H9 (cell line): ENCODE data around the gene TFCP2. TPM values are rescaled to one million over a fixed set of nuclear protein-coding genes. Genes with fewer than 3 reads are reported as not detected.

Experiments used
- DNase-seq: peaks from one replicate; pipeline ENCODE4 v3.0.0-alpha.2; 2017
- H2AFZ ChIP-seq: one replicate; pipeline ENCODE4 v1.6.1; 2013; ENCODE audit warnings: mild to moderate bottlenecking, low read length, control low read depth, moderate library complexity
- H2AK5ac ChIP-seq: 2 replicates; pipeline ENCODE4 v1.6.1; 2013; ENCODE audit warnings: low read length, control low read depth, mixed read lengths; ENCODE audit not compliant: insufficient read length
- H2BK120ac ChIP-seq: one replicate; pipeline ENCODE4 v1.6.1; 2013; ENCODE audit warnings: low read depth, mild to moderate bottlenecking, low read length, control low read depth, inconsistent platforms; ENCODE audit not compliant: poor library complexity, severe bottlenecking
- H2BK12ac ChIP-seq: 2 replicates; pipeline ENCODE4 v1.6.1; 2013; ENCODE audit warnings: low read length, control low read depth, mixed read lengths, low read depth; ENCODE audit not compliant: insufficient read length
- H2BK15ac ChIP-seq: 2 replicates; pipeline ENCODE4 v1.6.1; 2013; ENCODE audit warnings: low read depth, low read length, control low read depth
- H2BK20ac ChIP-seq: one replicate; pipeline ENCODE4 v1.6.1; 2013; ENCODE audit warnings: low read depth, mild to moderate bottlenecking, low read length, control low read depth, inconsistent platforms; ENCODE audit not compliant: poor library complexity, severe bottlenecking
- H2BK5ac ChIP-seq: 2 replicates; pipeline ENCODE4 v1.6.1; 2013; ENCODE audit warnings: low read length, control low read depth, mixed read lengths; ENCODE audit not compliant: insufficient read length
- H3K14ac ChIP-seq: 2 replicates; pipeline ENCODE4 v1.6.1; 2013; ENCODE audit warnings: low read length, control low read depth; ENCODE audit not compliant: insufficient read depth
- H3K18ac ChIP-seq: 2 replicates; pipeline ENCODE4 v1.6.1; 2013; ENCODE audit warnings: low read depth, mild to moderate bottlenecking, mixed read lengths, low read length, control low read depth; ENCODE audit not compliant: insufficient read length
- H3K23ac ChIP-seq: 2 replicates; pipeline ENCODE4 v1.6.1; 2013; ENCODE audit warnings: low read length, control low read depth, mixed read lengths, low read depth; ENCODE audit not compliant: insufficient read length
- H3K23me2 ChIP-seq: 2 replicates; pipeline ENCODE4 v1.6.1; 2013; ENCODE audit warnings: low read depth, mild to moderate bottlenecking, mixed read lengths, low read length, control low read depth; ENCODE audit not compliant: insufficient read length, poor library complexity, severe bottlenecking
- H3K27ac ChIP-seq: 2 replicates; pipeline ENCODE4 v1.5.1; 2013; ENCODE audit warnings: low read length, control low read depth, mixed read lengths, low read depth; ENCODE audit not compliant: insufficient read length
- H3K27me3 ChIP-seq: 2 replicates; pipeline ENCODE4 v1.6.1; 2013; ENCODE audit warnings: low read length, control low read depth, inconsistent platforms; ENCODE audit not compliant: insufficient read depth
- H3K4ac ChIP-seq: 2 replicates; pipeline ENCODE4 v1.6.1; 2013; ENCODE audit warnings: low read depth, mild to moderate bottlenecking, control low read depth, inconsistent platforms, low read length, moderate library complexity
- H3K4me1 ChIP-seq: 2 replicates; pipeline ENCODE4 v1.6.1; 2013; ENCODE audit warnings: low read length, control low read depth, inconsistent platforms; ENCODE audit not compliant: insufficient read depth
- H3K4me2 ChIP-seq: 2 replicates; pipeline ENCODE4 v1.6.1; 2013; ENCODE audit warnings: low read length, control low read depth, mixed read lengths; ENCODE audit not compliant: insufficient read length, insufficient read depth
- H3K56ac ChIP-seq: 2 replicates; pipeline ENCODE4 v1.6.1; 2013; ENCODE audit warnings: low read depth, mild to moderate bottlenecking, mixed read lengths, low read length, control low read depth; ENCODE audit not compliant: insufficient read length
- H3K79me1 ChIP-seq: 2 replicates; pipeline ENCODE4 v1.6.1; 2013; ENCODE audit warnings: low read depth, mild to moderate bottlenecking, moderate library complexity, low read length, control low read depth, inconsistent platforms; ENCODE audit not compliant: insufficient read depth, poor library complexity, severe bottlenecking
- H3K79me2 ChIP-seq: 2 replicates; pipeline ENCODE4 v1.6.1; 2013; ENCODE audit warnings: low read length, control low read depth, inconsistent platforms; ENCODE audit not compliant: insufficient read depth
- H3K9ac ChIP-seq: 2 replicates; pipeline ENCODE4 v1.6.1; 2013; ENCODE audit warnings: low read length, control low read depth, mixed read lengths; ENCODE audit not compliant: insufficient read length; ENCODE audit errors: extremely low read depth
- H3K9me3 ChIP-seq: one replicate; pipeline ENCODE4 v1.6.1; 2013; ENCODE audit warnings: low read depth, low read length, inconsistent platforms; ENCODE audit not compliant: control insufficient read depth
- H3T11ph ChIP-seq: one replicate; pipeline ENCODE4 v1.6.1; 2013; ENCODE audit warnings: mild to moderate bottlenecking, low read length, control low read depth, inconsistent platforms
- H4K20me1 ChIP-seq: one replicate; pipeline ENCODE4 v1.6.1; 2013; ENCODE audit not compliant: control insufficient read depth, insufficient read length, insufficient read depth
- H4K5ac ChIP-seq: 2 replicates; pipeline ENCODE4 v1.6.1; 2013; ENCODE audit warnings: low read depth, mild to moderate bottlenecking, mixed read lengths, low read length, control low read depth; ENCODE audit not compliant: insufficient read length
- H4K8ac ChIP-seq: replicated peaks from 2 replicates; pipeline ENCODE4 v1.6.1; 2013; ENCODE audit warnings: low read length, control low read depth, mixed read lengths, low read depth; ENCODE audit not compliant: insufficient read length
- H4K91ac ChIP-seq: 2 replicates; pipeline ENCODE4 v1.6.1; 2013; ENCODE audit warnings: low read depth, mild to moderate bottlenecking, moderate library complexity, mixed read lengths, low read length, control low read depth; ENCODE audit not compliant: insufficient read length
- H3K27ac Mint-ChIP-seq, 3 experiments: 2 replicates in 2 of 3; 3 replicates in 1 of 3; pipeline ENCODE4 v1.8.0; 2020 to 2021; ENCODE audit warnings: mixed read lengths in 3 of 3, mild to moderate bottlenecking in 1 of 3, moderate library complexity in 1 of 3
- H3K27me3 Mint-ChIP-seq: 2 replicates; pipeline ENCODE4 v1.8.0; 2021; ENCODE audit warnings: low read depth, mild to moderate bottlenecking, moderate library complexity, mixed read lengths
- H3K36me3 Mint-ChIP-seq, 3 experiments: 2 replicates in 2 of 3; 3 replicates in 1 of 3; pipeline ENCODE4 v1.8.0; 2020 to 2021; ENCODE audit warnings: low read depth in 3 of 3, mixed read lengths in 3 of 3; ENCODE audit not compliant: insufficient read depth in 1 of 3
- H3K4me1 Mint-ChIP-seq, 2 experiments: 2 replicates each; pipeline ENCODE4 v1.8.0; 2020; ENCODE audit warnings: mixed read lengths in 2 of 2
- H3K4me3 Mint-ChIP-seq, 2 experiments: 2 replicates in 1 of 2; 3 replicates in 1 of 2; pipeline ENCODE4 v1.8.0; 2020 to 2021; ENCODE audit warnings: mild to moderate bottlenecking in 2 of 2, mixed read lengths in 2 of 2, moderate library complexity in 1 of 2
- H3K9me3 Mint-ChIP-seq, 2 experiments: 2 replicates in 1 of 2; 3 replicates in 1 of 2; pipeline ENCODE4 v1.8.0; 2020; ENCODE audit warnings: mild to moderate bottlenecking in 2 of 2, mixed read lengths in 2 of 2, moderate library complexity in 1 of 2
- WGBS: extraction: QIAGEN DNeasy Blood & Tissue Kit; methylation state at CpG from one replicate; pipeline ENCODE4 v1.1.7; 2013; ENCODE audit warnings: missing lambda C conversion rate, low lambda C conversion rate, mixed read lengths; ENCODE audit not compliant: insufficient read length; ENCODE audit errors: extremely low coverage; 5-methylcytosine and 5-hydroxymethylcytosine counted together
- total RNA-seq: library from RNA; stranded (reverse); gene quantifications from 2 replicates; pipeline ENCODE4 v1.2.1, GENCODE V29; 2021
- TF ChIP-seq, protein P1 (sequence below): fragments of 200-600 bp; sonication (generic); conservative IDR thresholded peaks from 3 replicates; pipeline ENCODE4 v1.8.0; 2021; ENCODE audit warnings: antibody characterized with exemption, mild to moderate bottlenecking

The TFCP2 gene
- total RNA-seq, 1 experiment from 2014 or later = 27.1 TPM

DNA sequence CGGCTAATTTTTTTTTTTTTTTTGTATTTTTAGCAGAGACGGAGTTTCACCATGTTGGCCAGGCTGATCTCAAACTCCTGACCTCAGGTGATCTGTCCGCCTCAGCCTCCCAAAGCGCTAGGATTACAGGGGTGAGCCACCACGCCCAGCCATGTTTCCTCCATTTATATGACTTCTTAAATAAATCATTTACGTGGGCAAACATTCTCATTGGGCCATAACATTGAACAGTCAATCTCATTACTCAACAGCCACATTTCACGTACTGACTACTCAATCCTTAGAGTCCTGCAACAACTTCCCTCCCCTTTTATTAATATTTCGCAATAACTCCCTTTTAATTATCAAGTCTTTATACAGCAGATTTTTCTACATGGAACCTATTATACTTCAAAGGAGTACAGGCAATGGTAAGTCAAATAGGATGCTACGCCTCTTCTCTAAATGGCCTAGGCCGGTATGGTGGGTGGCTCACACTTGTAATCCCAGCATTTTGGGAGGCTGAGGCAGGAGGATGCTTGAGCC, 82.2 kb downstream of the TFCP2 start:
- Histone ChIP-seq H4K91ac (no peak overlapping the region), H4K8ac (no peak overlapping the region), H2BK5ac (no peak overlapping the region), H3K56ac (no peak overlapping the region), H3T11ph (no peak overlapping the region), H3K14ac (no peak overlapping the region), H3K9me3 (no peaks in the 10 kb centered on the region), H4K20me1 (no peaks in the 10 kb centered on the region), H2AK5ac (no peak overlapping the region), H3K4me2 (no peak overlapping the region), H3K4me1 (no peaks in the 10 kb centered on the region), H3K9ac (no peak overlapping the region), H3K27me3 (no peaks in the 10 kb centered on the region), H2BK20ac (no peak overlapping the region), H3K4ac (no peak overlapping the region), H3K23me2 (no peaks in the 10 kb centered on the region), H3K79me1 (no peaks in the 10 kb centered on the region), H3K27ac (no peak overlapping the region), H2BK12ac (no peak overlapping the region), H4K5ac (no peak overlapping the region), H3K18ac (no peak overlapping the region), H2BK15ac (no peak overlapping the region), H3K23ac (no peak overlapping the region), H3K79me2 (no peaks in the 10 kb centered on the region), H2AFZ (no peak overlapping the region), H2BK120ac (no peak overlapping the region)
- Mint-ChIP-seq H3K9me3 (no peaks in the 10 kb centered on the region), H3K4me3 (no peak overlapping the region), H3K4me1 (no peaks in the 10 kb centered on the region), H3K27me3 (no peaks in the 10 kb centered on the region), H3K36me3 (peaks cover 16 to 26% (median 22%) of the 10 kb centered on the region in 3 experiments; a peak in 6 of 7 replicates), H3K27ac (peak overlapping the region in 2 of 3 experiments; percentile 49 to 72; a peak in 1 of 7 replicates)
- TF ChIP-seq, protein P1, sequence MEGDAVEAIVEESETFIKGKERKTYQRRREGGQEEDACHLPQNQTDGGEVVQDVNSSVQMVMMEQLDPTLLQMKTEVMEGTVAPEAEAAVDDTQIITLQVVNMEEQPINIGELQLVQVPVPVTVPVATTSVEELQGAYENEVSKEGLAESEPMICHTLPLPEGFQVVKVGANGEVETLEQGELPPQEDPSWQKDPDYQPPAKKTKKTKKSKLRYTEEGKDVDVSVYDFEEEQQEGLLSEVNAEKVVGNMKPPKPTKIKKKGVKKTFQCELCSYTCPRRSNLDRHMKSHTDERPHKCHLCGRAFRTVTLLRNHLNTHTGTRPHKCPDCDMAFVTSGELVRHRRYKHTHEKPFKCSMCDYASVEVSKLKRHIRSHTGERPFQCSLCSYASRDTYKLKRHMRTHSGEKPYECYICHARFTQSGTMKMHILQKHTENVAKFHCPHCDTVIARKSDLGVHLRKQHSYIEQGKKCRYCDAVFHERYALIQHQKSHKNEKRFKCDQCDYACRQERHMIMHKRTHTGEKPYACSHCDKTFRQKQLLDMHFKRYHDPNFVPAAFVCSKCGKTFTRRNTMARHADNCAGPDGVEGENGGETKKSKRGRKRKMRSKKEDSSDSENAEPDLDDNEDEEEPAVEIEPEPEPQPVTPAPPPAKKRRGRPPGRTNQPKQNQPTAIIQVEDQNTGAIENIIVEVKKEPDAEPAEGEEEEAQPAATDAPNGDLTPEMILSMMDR = no peak
- 100% methylated on average over 2 of the region's 10 CpGs for WGBS
- no peak for DNase-seq
